Stimulated activated CD4-positive, alpha-beta T cell treated with anti-CD3 and anti-CD28 coated beads, Interleukin-15, amount 100 ng/mL, for 48 hours (primary cell): Measurements from ENCODE around the gene RMDN3.

Experiments
- DNase-seq, 2 donors: peaks; one replicate each; pipeline ENCODE4 v3.0.0-alpha.2; 2020; ENCODE audit warnings: low read depth in 2 of 2

RMDN3 gene

GRCh38 chr15:40693904-40694687 lies 61.0 kb downstream of the RMDN3 start:
- DNase-seq: no peak

GRCh38 chr15:40691737-40692136 lies 63.3 kb downstream of the RMDN3 start:
- DNase-seq: no peak

GRCh38 chr15:40688932-40689799 lies 65.9 kb downstream of the RMDN3 start:
- DNase-seq: no peak
